ENCODE measurements around the gene FAM83G.
"Not testable (repeated sequence)": the region's sequence is repeated elsewhere in the genome, so short reads cannot be mapped to it uniquely, and the experiment has no call there.

FAM83G gene

GRCh38 chr17:18960241-18960665 lies 44.3 kb downstream of the FAM83G start:
- DNase-seq (ENCODE audit: low read depth), result no peak
- no peak for TF ChIP-seq CTCF (conservative IDR thresholded peaks at IDR 0.05; ENCODE audit: low read depth, low read length)
- H3K4me3 ChIP-seq (ENCODE audit: low read length), result no peak overlapping the region

- H3K4me3 ChIP-seq (ENCODE audit: low read length), result no peak overlapping the region
- no peak for TF ChIP-seq CTCF (conservative IDR thresholded peaks at IDR 0.05; ENCODE audit: low read depth, low read length)
- no peak for DNase-seq (ENCODE audit: low read depth)
These were observed 44.7 kb downstream of the FAM83G start for GRCh38 chr17:18959845-18960240.

- TF ChIP-seq CTCF (conservative IDR thresholded peaks at IDR 0.05; ENCODE audit: low read depth, low read length), result no peak
- no peak for DNase-seq (ENCODE audit: low read depth)
- H3K4me3 ChIP-seq (ENCODE audit: low read length), result no peak overlapping the region
These were observed 45.3 kb downstream of the FAM83G start for GRCh38 chr17:18959071-18959844.

- no peak for TF ChIP-seq CTCF (conservative IDR thresholded peaks at IDR 0.05; ENCODE audit: low read depth, low read length)
- no peak for DNase-seq (ENCODE audit: low read depth)
These were observed 46.0 kb downstream of the FAM83G start for GRCh38 chr17:18958611-18959010.

GRCh38 chr17:18957831-18958230 lies 46.7 kb downstream of the FAM83G start:
- H3K4me3 ChIP-seq (ENCODE audit: low read length), result no peak overlapping the region
- no peak for DNase-seq (ENCODE audit: low read depth)
- TF ChIP-seq CTCF (conservative IDR thresholded peaks at IDR 0.05; ENCODE audit: low read depth, low read length), result no peak

More at GRCh38 chr17:18958611-18959010, 46.0 kb downstream of the FAM83G start:
- no peak overlapping the region for H3K4me3 ChIP-seq (ENCODE audit: low read length)

- no peak overlapping the region for H3K4me3 ChIP-seq (ENCODE audit: low read length)
- no peak for DNase-seq (ENCODE audit: low read depth)
- no peak for TF ChIP-seq CTCF (conservative IDR thresholded peaks at IDR 0.05; ENCODE audit: low read depth, low read length)
These were observed 48.0 kb downstream of the FAM83G start for GRCh38 chr17:18956581-18956980.

GRCh38 chr17:18956021-18956420 lies 48.5 kb downstream of the FAM83G start:
- not testable (repeated sequence) for H3K4me3 ChIP-seq (ENCODE audit: low read length); DNase-seq (ENCODE audit: low read depth)
